Measurements from ENCODE around the gene TAS2R20.

TAS2R20 gene

GRCh38 chr12:10986812-10987211 is 11.3 kb downstream of the TAS2R20 start, which contains the start of gene TAS2R50:
TAS2R50 (minus strand) TSS chr12:10986912; CDS start chr12:10986860, 52 bp downstream.
- Histone ChIP-seq H3K36me3 (ENCODE audit: insufficient read depth, low read length) (no peaks in the 10 kb centered on the region), H3K9me3 (ENCODE audit: control insufficient read depth, insufficient read depth, low read length) (no peaks in the 10 kb centered on the region), H3K9ac (ENCODE audit: low read depth, low read length) (no peak within 1 kb of the TSS)

DNA sequence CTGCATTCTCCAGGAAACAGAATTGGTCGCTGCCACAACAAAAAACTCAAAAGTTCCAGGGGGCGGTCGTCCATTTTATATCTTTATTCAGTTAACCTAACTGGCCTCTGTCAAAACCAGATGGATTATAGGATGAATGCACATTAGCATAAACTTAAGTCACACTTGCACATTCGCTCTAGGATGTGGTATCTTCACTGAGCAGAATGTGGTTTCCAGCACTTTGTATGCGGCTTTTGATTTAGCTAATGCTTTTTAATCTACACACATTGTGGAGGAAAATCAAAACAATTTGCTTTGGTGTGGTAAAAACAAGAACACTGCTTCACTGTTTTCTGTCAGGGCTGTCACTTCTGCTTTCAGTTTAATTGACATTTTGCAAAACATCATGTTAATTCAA is 15.9 kb downstream of the TAS2R20 start:
- no peak overlapping the region for H3K9ac ChIP-seq (ENCODE audit: low read depth, low read length)
- no peaks in the 10 kb centered on the region for H3K9me3 ChIP-seq (ENCODE audit: control insufficient read depth, insufficient read depth, low read length)
- H3K36me3 ChIP-seq (ENCODE audit: insufficient read depth, low read length): no peaks in the 10 kb centered on the region
- no peaks in the 10 kb centered on the region for H3K4me1 ChIP-seq (ENCODE audit: insufficient read depth, low read length)

More at GRCh38 chr12:10986812-10987211, 11.3 kb downstream of the TAS2R20 start, which contains the start of gene TAS2R50:
- H3K4me1 ChIP-seq (ENCODE audit: insufficient read depth, low read length): no peaks in the 10 kb centered on the region

GRCh38 chr12:10974965-10975364 is 23.1 kb downstream of the TAS2R20 start:
- Histone ChIP-seq H3K9ac (ENCODE audit: low read depth, low read length) (no peak overlapping the region), H3K9me3 (ENCODE audit: control insufficient read depth, insufficient read depth, low read length) (no peaks in the 10 kb centered on the region), H3K36me3 (ENCODE audit: insufficient read depth, low read length) (no peaks in the 10 kb centered on the region; the same call in 1 of the 2 replicates), H3K4me1 (ENCODE audit: insufficient read depth, low read length) (peaks cover 6% of the 10 kb centered on the region; the same call in 1 of the 2 replicates)

DNA sequence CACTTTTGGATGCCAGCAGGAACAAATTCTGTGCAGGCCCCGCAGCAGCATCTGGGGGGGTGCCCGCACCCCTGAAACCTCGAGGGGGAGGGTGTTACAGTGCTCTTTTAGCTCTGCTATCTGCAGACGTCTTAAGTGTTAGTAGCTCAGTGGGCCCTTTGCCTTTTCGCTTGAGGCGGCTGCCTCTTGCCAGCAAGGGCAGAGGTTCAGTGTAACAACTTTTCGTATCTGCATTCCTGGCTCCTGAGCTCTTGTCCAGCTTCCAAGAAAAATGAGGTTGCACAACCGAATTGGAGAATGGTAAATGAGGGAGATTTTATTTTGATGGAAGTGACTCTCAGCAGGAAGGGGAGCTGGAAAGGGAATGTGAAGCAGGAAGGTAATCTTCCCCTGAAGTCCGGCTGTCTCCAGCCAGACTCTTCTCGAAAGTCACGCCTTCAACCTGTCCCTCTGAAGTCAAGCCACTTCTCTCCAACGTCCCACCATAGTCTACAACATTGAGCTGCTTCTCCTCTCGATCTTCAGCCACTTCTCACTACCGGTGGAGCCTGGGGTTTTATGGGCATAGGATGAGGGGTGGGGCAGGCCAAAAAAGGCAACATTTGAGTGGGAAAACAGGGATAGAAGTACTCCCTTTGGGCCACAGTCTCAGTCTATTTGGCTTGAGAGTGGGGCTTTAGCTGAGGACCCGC is 29.2 kb downstream of the TAS2R20 start:
- H3K9ac ChIP-seq (ENCODE audit: low read depth, low read length): no peak overlapping the region
- no peaks in the 10 kb centered on the region for H3K4me1 ChIP-seq (ENCODE audit: insufficient read depth, low read length)
- no peaks in the 10 kb centered on the region for H3K36me3 ChIP-seq (ENCODE audit: insufficient read depth, low read length)
- H3K9me3 ChIP-seq (ENCODE audit: control insufficient read depth, insufficient read depth, low read length): no peaks in the 10 kb centered on the region

GRCh38 chr12:10967409-10967808 is 30.7 kb downstream of the TAS2R20 start:
- no peaks in the 10 kb centered on the region for H3K4me1 ChIP-seq (ENCODE audit: insufficient read depth, low read length)
- H3K9ac ChIP-seq (ENCODE audit: low read depth, low read length): no peak overlapping the region
- no peaks in the 10 kb centered on the region for H3K36me3 ChIP-seq (ENCODE audit: insufficient read depth, low read length)
- H3K9me3 ChIP-seq (ENCODE audit: control insufficient read depth, insufficient read depth, low read length): no peaks in the 10 kb centered on the region

DNA sequence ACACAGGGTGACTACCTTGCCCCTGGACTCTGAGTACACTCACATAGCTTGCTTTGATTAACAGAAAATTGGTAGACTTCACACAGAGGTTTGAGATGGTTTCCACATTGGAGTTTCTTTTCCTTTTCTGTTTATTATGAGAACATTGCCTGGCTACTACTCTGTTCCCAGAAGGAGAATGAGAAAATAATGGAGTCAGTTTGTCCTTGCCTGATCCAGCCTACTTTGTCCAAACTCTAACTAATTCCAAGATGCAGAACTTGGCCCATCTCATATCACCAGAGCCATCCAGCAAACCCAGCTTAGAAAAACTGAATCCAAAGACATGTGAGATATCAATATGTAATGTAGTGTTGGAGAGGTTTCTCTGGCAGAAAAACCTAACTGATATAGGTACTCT is 31.8 kb downstream of the TAS2R20 start:
- Histone ChIP-seq H3K36me3 (ENCODE audit: insufficient read depth, low read length) (no peaks in the 10 kb centered on the region), H3K9ac (ENCODE audit: low read depth, low read length) (no peak overlapping the region), H3K4me1 (ENCODE audit: insufficient read depth, low read length) (no peaks in the 10 kb centered on the region), H3K9me3 (ENCODE audit: control insufficient read depth, insufficient read depth, low read length) (no peaks in the 10 kb centered on the region)

GRCh38 chr12:10965476-10965875 is 32.6 kb downstream of the TAS2R20 start:
- H3K36me3 ChIP-seq (ENCODE audit: insufficient read depth, low read length): no peaks in the 10 kb centered on the region
- H3K9me3 ChIP-seq (ENCODE audit: control insufficient read depth, insufficient read depth, low read length): no peaks in the 10 kb centered on the region
- H3K9ac ChIP-seq (ENCODE audit: low read depth, low read length): no peak overlapping the region
- H3K4me1 ChIP-seq (ENCODE audit: insufficient read depth, low read length): no peaks in the 10 kb centered on the region

DNA sequence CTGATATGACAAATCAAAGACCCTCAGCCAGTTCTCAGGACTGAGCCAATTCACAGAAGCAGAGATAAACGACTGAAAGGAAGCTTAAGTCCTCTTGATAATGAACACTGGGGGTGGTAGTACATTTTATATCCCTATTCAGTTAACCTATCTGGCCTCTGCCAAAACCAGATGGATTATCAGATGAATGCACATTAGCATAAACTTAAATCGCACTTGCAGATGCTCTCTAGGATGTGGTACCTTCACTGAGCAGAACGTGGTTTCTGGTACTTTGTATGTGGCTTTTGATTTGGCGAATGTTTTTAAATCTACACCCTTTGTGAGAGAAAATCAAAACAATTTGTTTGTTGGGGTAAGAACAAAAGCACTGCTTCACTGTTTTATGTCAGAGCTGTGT is 37.9 kb downstream of the TAS2R20 start:
- H3K4me1 ChIP-seq (ENCODE audit: insufficient read depth, low read length): no peaks in the 10 kb centered on the region
- H3K36me3 ChIP-seq (ENCODE audit: insufficient read depth, low read length): no peaks in the 10 kb centered on the region
- no peak overlapping the region for H3K9ac ChIP-seq (ENCODE audit: low read depth, low read length)
- H3K9me3 ChIP-seq (ENCODE audit: control insufficient read depth, insufficient read depth, low read length): no peaks in the 10 kb centered on the region

GRCh38 chr12:10959804-10960203 is 38.3 kb downstream of the TAS2R20 start:
- Histone ChIP-seq H3K9me3 (ENCODE audit: control insufficient read depth, insufficient read depth, low read length) (no peaks in the 10 kb centered on the region), H3K36me3 (ENCODE audit: insufficient read depth, low read length) (no peaks in the 10 kb centered on the region), H3K9ac (ENCODE audit: low read depth, low read length) (no peak overlapping the region), H3K4me1 (ENCODE audit: insufficient read depth, low read length) (no peaks in the 10 kb centered on the region)

GRCh38 chr12:10957741-10958140 is 40.4 kb downstream of the TAS2R20 start:
- no peaks in the 10 kb centered on the region for H3K36me3 ChIP-seq (ENCODE audit: insufficient read depth, low read length)
- no peaks in the 10 kb centered on the region for H3K4me1 ChIP-seq (ENCODE audit: insufficient read depth, low read length)
- no peak overlapping the region for H3K9ac ChIP-seq (ENCODE audit: low read depth, low read length)
- no peaks in the 10 kb centered on the region for H3K9me3 ChIP-seq (ENCODE audit: control insufficient read depth, insufficient read depth, low read length)

GRCh38 chr12:10956085-10956484 is 42.0 kb downstream of the TAS2R20 start:
- Histone ChIP-seq H3K9ac (ENCODE audit: low read depth, low read length) (no peak overlapping the region), H3K36me3 (ENCODE audit: insufficient read depth, low read length) (no peaks in the 10 kb centered on the region), H3K9me3 (ENCODE audit: control insufficient read depth, insufficient read depth, low read length) (no peaks in the 10 kb centered on the region), H3K4me1 (ENCODE audit: insufficient read depth, low read length) (no peaks in the 10 kb centered on the region)

- H3K4me1 ChIP-seq (ENCODE audit: insufficient read depth, low read length): no peaks in the 10 kb centered on the region
- no peaks in the 10 kb centered on the region; the same call in 1 of the 2 replicates for H3K36me3 ChIP-seq (ENCODE audit: insufficient read depth, low read length)
- no peak overlapping the region for H3K9ac ChIP-seq (ENCODE audit: low read depth, low read length)
- H3K9me3 ChIP-seq (ENCODE audit: control insufficient read depth, insufficient read depth, low read length): peaks cover 3% of the 10 kb centered on the region; the same call in 1 of the 2 replicates
Observed at GRCh38 chr12:10952645-10953044, 45.5 kb downstream of the TAS2R20 start.
